SU-DHL-6 (cell line): ENCODE data around the gene FAM110D.

ENCODE experiments used
- EZH2phosphoT487 ChIP-seq: fragments of 200-600 bp; sonication (generic), shearing (Covaris generic); conservative IDR thresholded peaks from 2 replicates; pipeline ENCODE4 v1.6.1; 2018; ENCODE audit warnings: mild to moderate bottlenecking, antibody characterized with exemption, low read length, moderate library complexity, mixed read lengths
- TF ChIP-seq, protein P1 (sequence below): fragments of 200-600 bp; sonication (generic); IDR thresholded peaks from one replicate; pipeline ENCODE4 v1.5.1; 2017; ENCODE audit warnings: antibody characterized with exemption, mild to moderate bottlenecking, low read length, moderate library complexity; ENCODE audit not compliant: insufficient read depth, poor library complexity, severe bottlenecking

DNA sequence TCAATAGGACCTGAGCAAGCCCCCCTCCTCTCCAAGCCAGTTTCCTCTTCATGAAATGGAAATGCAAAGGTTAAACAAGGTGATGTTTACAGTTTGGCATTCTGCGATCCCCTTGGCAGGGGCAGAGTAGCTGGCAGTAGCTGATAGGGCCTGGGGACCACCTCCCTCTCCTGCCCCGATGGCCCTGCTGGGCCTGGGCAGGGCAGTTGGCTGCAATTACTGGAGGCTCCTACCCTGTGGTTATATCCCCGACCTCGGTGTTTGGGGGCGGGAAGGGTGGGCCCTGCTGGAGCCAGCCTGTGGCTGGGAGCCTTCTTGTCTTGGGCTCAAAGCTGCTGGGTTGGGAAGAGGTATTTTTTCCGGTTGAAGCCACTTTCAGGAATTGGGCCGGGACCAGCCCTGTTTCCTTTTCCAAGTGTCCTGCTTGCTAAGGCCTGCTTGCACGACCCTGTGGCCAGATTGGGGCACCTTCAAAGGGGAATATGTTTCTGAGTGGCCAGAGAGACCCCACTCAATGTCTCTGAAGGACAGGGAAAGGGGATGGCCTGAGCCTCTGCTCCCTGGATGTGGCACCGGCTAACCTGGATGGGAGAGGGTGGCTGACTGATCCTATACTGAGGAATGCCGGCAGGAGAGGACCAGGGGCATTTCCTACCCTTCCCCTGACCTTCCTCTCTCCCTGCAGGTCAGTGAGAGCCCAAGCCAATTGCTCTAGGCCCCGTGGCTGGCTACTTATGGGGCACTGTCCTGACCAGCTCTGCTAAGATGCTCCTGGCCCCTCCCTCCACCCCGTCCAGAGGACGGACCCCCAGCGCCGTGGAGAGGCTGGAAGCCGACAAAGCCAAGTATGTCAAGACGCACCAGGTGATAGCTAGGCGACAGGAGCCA lies 1.9 kb downstream of the FAM110D start:
- TF ChIP-seq, protein P1, sequence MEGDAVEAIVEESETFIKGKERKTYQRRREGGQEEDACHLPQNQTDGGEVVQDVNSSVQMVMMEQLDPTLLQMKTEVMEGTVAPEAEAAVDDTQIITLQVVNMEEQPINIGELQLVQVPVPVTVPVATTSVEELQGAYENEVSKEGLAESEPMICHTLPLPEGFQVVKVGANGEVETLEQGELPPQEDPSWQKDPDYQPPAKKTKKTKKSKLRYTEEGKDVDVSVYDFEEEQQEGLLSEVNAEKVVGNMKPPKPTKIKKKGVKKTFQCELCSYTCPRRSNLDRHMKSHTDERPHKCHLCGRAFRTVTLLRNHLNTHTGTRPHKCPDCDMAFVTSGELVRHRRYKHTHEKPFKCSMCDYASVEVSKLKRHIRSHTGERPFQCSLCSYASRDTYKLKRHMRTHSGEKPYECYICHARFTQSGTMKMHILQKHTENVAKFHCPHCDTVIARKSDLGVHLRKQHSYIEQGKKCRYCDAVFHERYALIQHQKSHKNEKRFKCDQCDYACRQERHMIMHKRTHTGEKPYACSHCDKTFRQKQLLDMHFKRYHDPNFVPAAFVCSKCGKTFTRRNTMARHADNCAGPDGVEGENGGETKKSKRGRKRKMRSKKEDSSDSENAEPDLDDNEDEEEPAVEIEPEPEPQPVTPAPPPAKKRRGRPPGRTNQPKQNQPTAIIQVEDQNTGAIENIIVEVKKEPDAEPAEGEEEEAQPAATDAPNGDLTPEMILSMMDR: no peak
- TF ChIP-seq EZH2phosphoT487: no peak
